ENCODE measurements around the gene ROM1. TPM values are rescaled to one million over a fixed set of nuclear protein-coding genes. Genes with fewer than 3 reads are reported as not detected.
"Not testable (repeated sequence)": the region's sequence is repeated elsewhere in the genome, so short reads cannot be mapped to it uniquely, and the experiment has no call there.

The ROM1 gene
- total RNA-seq, 2 donors from 2014 or later: 3.2 to 3.6 TPM

- Histone ChIP-seq H3K27ac (no peak overlapping the region), H3K4me1 (peaks cover 20% of the 10 kb centered on the region), H3K36me3 (no peaks in the 10 kb centered on the region), H3K9me3 (no peaks in the 10 kb centered on the region), H3K9ac (ENCODE audit: low read depth in 2 of 2, low read length in 2 of 2) (no peak overlapping the region), H3K4me3 (no peak overlapping the region), H3K27me3 (no peaks in the 10 kb centered on the region)
- no peak for DNase-seq
- intact Hi-C loops (cut with DNase I): no loop called here
- no peak for TF ChIP-seq CTCF (IDR thresholded peaks at IDR 0.05)
Measured at GRCh38 chr11:62648185-62648966, 35.3 kb downstream of the ROM1 start.

- Histone ChIP-seq H3K36me3 (no peaks in the 10 kb centered on the region), H3K4me3 (no peak overlapping the region), H3K9me3 (no peaks in the 10 kb centered on the region), H3K27ac (no peak overlapping the region), H3K4me1 (peaks cover 20% of the 10 kb centered on the region), H3K27me3 (no peaks in the 10 kb centered on the region), H3K9ac (ENCODE audit: low read depth in 2 of 2, low read length in 2 of 2) (no peak overlapping the region)
- intact Hi-C loops (cut with DNase I): no loop called here
- TF ChIP-seq CTCF (IDR thresholded peaks at IDR 0.05): no peak
- no peak for DNase-seq
Measured at GRCh38 chr11:62648967-62649364, 35.9 kb downstream of the ROM1 start.

GRCh38 chr11:62649486-62649885 is 36.4 kb downstream of the ROM1 start:
- H3K4me3 ChIP-seq: no peak overlapping the region
- no peaks in the 10 kb centered on the region for H3K9me3 ChIP-seq
- peaks cover 20% of the 10 kb centered on the region for H3K4me1 ChIP-seq
- no peak for DNase-seq
- no peaks in the 10 kb centered on the region for H3K27me3 ChIP-seq
- TF ChIP-seq CTCF (IDR thresholded peaks at IDR 0.05): no peak
- no peak overlapping the region for H3K27ac ChIP-seq
- intact Hi-C loops (cut with DNase I): no loop called here
- H3K9ac ChIP-seq (ENCODE audit: low read depth in 2 of 2, low read length in 2 of 2): no peak overlapping the region
- no peaks in the 10 kb centered on the region for H3K36me3 ChIP-seq

GRCh38 chr11:62650283-62650682 is 37.2 kb downstream of the ROM1 start:
- peaks cover 16% of the 10 kb centered on the region for H3K4me1 ChIP-seq
- H3K36me3 ChIP-seq; DNase-seq; H3K27me3 ChIP-seq; H3K27ac ChIP-seq; H3K4me3 ChIP-seq; intact Hi-C loops (cut with DNase I); H3K9ac ChIP-seq (ENCODE audit: low read depth in 2 of 2, low read length in 2 of 2); H3K9me3 ChIP-seq: not testable (repeated sequence)

GRCh38 chr11:62652161-62653006 is 39.3 kb downstream of the ROM1 start:
- intact Hi-C loops (cut with DNase I): no loop called here
- no peaks in the 10 kb centered on the region for H3K27me3 ChIP-seq
- DNase-seq: no peak
- H3K4me3 ChIP-seq: peak overlapping the region; percentile 96
- peaks cover 9% of the 10 kb centered on the region for H3K4me1 ChIP-seq
- no peak for TF ChIP-seq CTCF (IDR thresholded peaks at IDR 0.05)
- H3K9ac ChIP-seq (ENCODE audit: low read depth in 2 of 2, low read length in 2 of 2): peak overlapping the region; percentile 94 to 98
- no peaks in the 10 kb centered on the region for H3K9me3 ChIP-seq
- peak overlapping the region; percentile 92 for H3K27ac ChIP-seq
- no peaks in the 10 kb centered on the region for H3K36me3 ChIP-seq

Measured in colonic mucosa (tissue), 4 donors.